ENCODE measurements around the gene ARHGEF7. TPM values are rescaled to one million over a fixed set of nuclear protein-coding genes. Genes with fewer than 3 reads are reported as not detected.

Gene ARHGEF7
- total RNA-seq, 2 experiments from 2014 or later, result 78.9 to 82.0 TPM

DNA sequence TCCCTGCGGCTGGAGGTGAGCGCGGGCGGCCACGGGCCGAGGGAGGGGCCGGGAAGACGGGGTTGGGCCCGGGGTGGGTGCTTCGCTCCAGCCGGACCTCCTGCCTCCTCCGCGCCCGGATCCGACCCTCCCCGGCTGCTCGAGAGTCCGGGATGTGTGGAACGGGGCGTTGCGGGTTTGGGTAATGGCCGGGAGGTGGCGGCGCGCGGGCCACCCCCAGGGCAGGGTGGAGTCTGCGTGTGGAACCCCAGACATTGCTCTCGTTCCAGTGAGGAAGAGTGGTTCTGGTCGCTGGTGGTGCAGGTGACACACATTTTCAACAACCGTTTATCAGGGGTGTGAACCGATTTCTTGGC is 38.8 kb downstream of the ARHGEF7 start:
- Mint-ChIP-seq H3K27me3 (peaks cover 18% of the 10 kb centered on the region), H3K36me3 (peaks cover 9% of the 10 kb centered on the region), H3K27ac (peak overlapping the region; percentile 97), H3K4me1 (peaks cover 23% of the 10 kb centered on the region), H3K9me3 (no peaks in the 10 kb centered on the region), H3K4me3 (peak overlapping the region; percentile 93)
- POLR2A ChIA-PET, result interaction anchor here (1.0 to 1.8 kb wide), 2 partner anchors 31 to 35 kb away, joined by 3 to 6 read pairs; no protein-coding TSS in a partner anchor
- DNase-seq (no peak), ATAC-seq (ENCODE audit: low read depth) (peak; percentile 55)

DNA sequence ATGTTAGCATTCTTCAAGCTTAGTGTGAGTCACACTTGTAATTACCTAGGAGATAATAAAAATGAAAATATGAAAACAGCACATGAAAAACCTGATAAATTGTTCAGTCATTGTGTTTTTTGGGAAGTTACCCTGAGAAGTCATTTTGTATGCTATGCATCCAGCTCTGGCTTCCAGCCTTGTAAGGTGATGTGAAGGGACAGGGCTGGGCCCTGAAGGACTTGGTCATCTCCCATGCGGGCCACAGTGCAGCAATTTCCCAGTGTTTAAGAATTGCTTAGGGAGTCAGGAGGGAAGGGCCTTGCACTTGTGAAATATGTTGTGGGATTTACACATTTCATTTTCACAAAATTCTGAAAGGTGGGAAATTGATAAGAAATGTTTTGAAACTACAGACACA is 41.3 kb downstream of the ARHGEF7 start:
- ATAC-seq (ENCODE audit: low read depth) (no peak), DNase-seq (no peak)
- Mint-ChIP-seq H3K27ac (no peak overlapping the region), H3K36me3 (peaks cover 32% of the 10 kb centered on the region), H3K27me3 (peaks cover 10% of the 10 kb centered on the region), H3K4me1 (peaks cover 23% of the 10 kb centered on the region), H3K4me3 (no peak overlapping the region), H3K9me3 (peaks cover 5% of the 10 kb centered on the region)
- POLR2A ChIA-PET, result no interaction called here

DNA sequence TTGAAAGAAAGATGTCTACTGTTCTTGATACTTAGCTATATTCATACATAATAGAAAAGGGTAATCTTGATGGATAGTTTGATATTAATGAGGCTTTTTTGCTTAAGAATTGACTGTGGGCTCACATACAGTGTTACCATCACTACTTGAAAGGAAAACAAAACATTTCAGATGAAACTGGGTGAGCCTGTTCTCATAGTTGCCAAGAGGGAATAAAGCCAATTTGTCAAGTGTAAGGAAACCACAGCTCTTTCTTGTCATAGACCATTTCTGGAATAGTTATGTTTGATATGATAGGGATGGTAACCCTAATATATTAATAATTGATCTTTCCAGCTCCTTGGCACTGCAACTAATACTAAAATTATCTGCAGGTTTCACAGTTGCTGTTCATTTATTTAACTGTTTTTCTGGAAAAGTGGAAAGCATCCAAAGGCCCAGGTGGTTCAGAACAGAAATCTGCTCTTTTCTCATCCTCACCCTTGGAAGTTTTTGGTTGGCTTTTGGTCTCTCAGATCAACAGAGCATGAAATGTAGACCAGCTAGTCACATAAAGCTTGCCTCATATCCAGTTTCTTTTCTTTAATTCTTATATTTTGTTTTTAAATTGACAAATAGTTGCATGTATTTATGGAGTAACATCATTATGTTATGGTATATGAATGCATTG is 43.2 kb downstream of the ARHGEF7 start:
- Mint-ChIP-seq H3K27ac (no peak overlapping the region), H3K4me1 (peaks cover 17% of the 10 kb centered on the region), H3K4me3 (no peak overlapping the region), H3K9me3 (peaks cover 5% of the 10 kb centered on the region), H3K36me3 (peaks cover 30% of the 10 kb centered on the region), H3K27me3 (no peaks in the 10 kb centered on the region)
- DNase-seq (no peak), ATAC-seq (ENCODE audit: low read depth) (no peak)
- POLR2A ChIA-PET, result interaction anchor here (0.5 kb wide), 1 partner anchor 18 kb away, joined by 3 read pairs; no protein-coding TSS in a partner anchor

DNA sequence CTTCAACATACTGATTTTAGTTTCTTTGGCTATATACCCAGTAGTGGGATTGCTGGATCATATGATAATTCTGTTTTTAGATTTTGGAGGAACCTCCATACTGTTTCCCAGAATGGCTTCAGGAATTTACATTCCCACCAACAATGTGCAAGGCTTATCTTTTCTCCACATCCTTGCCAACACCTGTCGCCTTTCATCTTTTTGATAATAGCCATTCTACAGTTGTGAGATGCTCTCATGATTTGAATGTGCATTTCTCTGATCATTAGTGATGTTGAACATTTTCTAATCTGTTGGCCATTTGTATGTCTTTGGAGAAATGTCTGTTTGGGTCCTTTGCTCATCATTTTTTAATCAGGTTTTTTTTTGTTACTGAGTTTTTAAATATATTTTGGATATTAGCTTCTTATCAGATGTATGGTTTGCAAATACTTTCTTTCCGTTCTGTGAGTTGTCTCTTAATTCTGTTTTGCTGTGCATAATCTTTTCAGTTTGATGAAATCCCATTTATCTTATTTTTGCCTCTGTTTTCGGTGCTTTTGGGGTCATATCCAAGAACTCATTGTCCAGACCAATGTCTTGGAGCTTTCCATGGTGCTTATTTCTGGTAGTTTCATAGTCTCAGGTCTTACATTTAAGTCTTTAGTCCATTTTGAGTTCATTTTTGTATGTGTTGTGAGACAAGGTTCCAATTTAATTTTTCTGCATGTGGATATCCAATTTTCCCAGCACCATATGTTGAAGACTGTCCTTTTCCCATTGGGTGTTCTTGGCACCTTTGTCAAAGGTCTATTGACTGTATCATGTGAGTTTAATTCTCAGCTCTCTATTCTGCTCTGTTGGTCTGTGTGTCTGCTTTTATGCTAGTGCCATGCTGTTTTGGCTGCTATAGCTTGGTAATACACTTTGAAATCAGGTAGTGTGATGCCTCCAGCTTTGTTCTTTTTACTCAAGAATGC is 44.5 kb downstream of the ARHGEF7 start:
- peaks cover 13% of the 10 kb centered on the region for H3K4me1 Mint-ChIP-seq
- peaks cover 5% of the 10 kb centered on the region for H3K9me3 Mint-ChIP-seq
- peaks cover 34% of the 10 kb centered on the region for H3K36me3 Mint-ChIP-seq
- H3K4me3 Mint-ChIP-seq, result no peak overlapping the region
- no peak for DNase-seq
- H3K27ac Mint-ChIP-seq, result no peak overlapping the region
- ATAC-seq (ENCODE audit: low read depth), result no peak
- no peaks in the 10 kb centered on the region for H3K27me3 Mint-ChIP-seq
- POLR2A ChIA-PET, result no interaction called here

DNA sequence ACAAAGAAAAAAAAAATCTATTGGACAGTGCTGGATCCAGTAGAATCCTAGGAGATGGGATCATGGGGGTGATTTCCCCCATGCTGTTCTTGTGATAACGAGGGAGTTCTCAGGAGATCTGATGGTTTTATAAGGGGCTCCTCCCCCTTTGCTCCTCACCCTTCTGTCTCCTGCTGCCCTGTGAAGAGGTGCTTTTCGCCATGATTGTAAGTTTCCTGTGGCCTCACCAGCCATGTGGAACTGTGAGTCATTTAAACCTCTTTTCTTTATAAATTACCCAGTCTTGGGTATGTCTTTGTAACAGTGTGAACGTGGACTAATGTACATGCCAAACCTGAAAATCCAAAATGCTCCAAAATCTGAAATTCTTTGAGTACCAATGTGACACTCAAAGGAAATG is 45.5 kb downstream of the ARHGEF7 start:
- Mint-ChIP-seq H3K4me3 (no peak overlapping the region), H3K27ac (no peak overlapping the region), H3K27me3 (no peaks in the 10 kb centered on the region), H3K4me1 (peaks cover 13% of the 10 kb centered on the region), H3K36me3 (peaks cover 42% of the 10 kb centered on the region), H3K9me3 (peaks cover 6% of the 10 kb centered on the region)
- POLR2A ChIA-PET, result no interaction called here
- DNase-seq (no peak), ATAC-seq (ENCODE audit: low read depth) (no peak)

DNA sequence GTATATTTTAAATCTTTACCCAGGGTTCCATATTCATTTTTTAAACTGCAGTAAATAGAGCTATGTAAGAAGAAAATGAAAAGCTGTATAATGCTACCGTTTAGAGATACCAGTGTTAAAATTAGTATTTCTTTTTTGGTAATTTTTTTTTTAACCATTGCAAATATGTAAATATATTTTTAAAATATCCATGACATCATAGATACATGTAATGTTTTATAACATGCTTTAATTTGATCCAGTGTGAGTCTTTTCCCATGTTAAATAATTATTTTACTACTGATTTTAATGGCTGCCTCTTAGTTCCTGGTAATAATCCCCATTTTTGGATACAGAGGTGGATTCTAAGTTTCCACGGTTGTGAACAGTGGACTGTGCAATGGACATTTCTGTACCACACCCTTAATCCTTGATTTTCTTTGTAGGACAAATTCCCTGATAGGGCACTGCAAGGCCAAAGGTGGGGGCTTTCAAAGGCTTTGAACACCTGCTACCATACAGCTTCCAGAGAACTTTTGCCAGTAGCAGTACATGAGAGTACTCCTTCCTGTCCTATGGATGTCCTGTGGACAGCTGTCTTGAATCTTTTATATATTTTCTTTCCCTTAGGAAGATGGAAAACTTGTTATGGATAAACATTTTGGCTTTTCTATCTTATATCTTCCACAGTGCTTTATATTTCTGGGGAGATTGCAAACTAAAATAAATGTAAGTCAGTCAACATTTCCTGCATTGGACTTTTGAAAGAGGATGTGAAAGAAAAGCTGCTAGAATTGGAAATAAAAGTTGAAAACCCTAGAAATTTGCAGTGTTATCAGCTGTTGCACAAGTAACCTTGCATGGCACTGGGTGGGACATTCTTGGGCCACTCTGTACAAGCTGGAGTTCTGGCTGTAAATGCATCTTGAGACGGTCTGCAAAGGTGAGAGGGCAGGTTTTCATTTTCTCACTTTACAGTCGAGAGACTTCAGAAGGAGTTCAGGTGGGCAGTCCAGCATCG is 46.8 kb downstream of the ARHGEF7 start:
- Mint-ChIP-seq H3K4me1 (peaks cover 19% of the 10 kb centered on the region), H3K36me3 (peaks cover 51% of the 10 kb centered on the region), H3K27me3 (no peaks in the 10 kb centered on the region), H3K27ac (no peak overlapping the region), H3K4me3 (no peak overlapping the region), H3K9me3 (peaks cover 6% of the 10 kb centered on the region)
- DNase-seq (no peak), ATAC-seq (ENCODE audit: low read depth) (no peak)
- POLR2A ChIA-PET, result interaction anchor here (0.7 kb wide), 1 partner anchor 19 kb away, joined by 3 read pairs; no protein-coding TSS in a partner anchor

DNA sequence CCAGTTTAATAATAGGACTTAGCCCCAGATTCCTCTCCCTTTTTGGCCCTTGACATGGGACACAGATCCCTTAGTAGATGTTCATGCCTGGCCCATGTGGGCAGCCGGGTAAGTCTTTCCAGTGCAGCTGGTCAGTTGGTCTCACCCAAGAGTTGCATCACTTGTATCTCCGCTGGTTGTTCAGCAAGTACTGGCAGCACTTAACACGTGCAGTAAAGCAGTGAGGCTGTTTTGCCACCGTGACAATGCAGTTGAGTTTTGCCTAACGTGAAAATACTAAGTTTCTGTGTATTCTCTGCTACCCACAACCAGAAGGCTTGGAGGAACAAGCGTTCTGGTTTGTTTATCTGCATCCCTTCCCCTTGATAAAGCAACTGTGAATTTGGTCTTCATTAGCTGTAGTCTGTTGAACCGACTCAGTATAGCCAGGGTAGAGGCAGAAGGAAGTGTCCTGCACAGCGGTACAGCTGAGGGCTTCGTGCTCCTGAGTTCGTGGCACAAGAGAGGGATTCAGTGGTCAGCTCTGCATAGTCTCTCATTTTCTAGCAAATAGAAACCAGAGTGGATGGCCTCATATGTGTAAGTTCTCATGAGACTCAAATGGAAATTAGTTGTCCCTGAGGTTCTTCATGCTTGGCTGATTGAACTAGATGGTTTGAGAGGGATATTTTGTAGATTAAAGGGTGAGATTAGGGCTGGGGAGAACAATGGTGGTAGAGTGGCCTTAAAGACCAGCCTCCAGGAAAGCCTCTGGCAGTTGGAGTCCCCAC is 50.3 kb downstream of the ARHGEF7 start:
- Mint-ChIP-seq H3K27me3 (no peaks in the 10 kb centered on the region), H3K36me3 (peaks cover 64% of the 10 kb centered on the region), H3K4me3 (no peak overlapping the region), H3K9me3 (peaks cover 7% of the 10 kb centered on the region), H3K27ac (no peak overlapping the region), H3K4me1 (peaks cover 29% of the 10 kb centered on the region)
- POLR2A ChIA-PET, result no interaction called here
- no peak for DNase-seq
- ATAC-seq (ENCODE audit: low read depth), result no peak

DNA sequence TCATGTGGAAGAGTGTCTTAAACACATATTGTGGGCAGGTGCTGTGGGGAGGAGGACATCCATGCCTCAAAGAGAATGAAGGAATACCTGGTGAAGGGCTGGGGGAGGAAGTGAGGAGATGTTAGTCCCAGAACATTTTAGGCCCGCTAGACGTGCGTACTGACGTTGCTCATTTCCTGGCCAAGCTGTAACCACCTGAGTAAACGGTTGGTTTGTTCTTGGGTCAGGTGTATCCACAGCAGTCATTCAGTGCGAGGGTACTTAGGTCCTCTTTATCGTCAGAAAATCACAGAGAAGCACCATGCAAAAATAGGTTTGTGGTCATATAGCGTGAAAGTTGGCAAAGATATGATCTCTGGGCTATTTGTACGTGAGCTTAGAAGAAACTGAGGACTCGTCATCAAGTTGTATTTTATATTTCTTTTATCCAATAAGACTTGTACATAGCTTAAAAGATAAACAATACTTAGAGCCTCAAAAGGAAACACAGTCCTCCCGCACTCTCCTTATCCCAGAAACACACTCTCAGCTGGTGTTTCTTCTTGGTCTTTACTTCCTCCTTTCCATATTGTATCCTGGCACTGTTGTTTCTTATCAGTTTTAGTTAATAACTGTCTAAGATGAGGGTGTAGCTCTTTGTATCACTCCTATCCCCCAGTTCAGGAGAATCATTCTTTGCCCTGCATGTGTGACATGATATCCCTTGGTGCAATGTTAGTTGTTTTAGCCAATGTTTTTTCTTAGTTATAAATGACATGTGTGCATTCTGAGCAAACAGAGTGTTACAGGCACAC is 52.0 kb downstream of the ARHGEF7 start:
- POLR2A ChIA-PET, result no interaction called here
- ATAC-seq (ENCODE audit: low read depth), result peak; percentile 68
- Mint-ChIP-seq H3K27ac (peak overlapping the region; percentile 78), H3K4me1 (peaks cover 43% of the 10 kb centered on the region), H3K36me3 (peaks cover 59% of the 10 kb centered on the region), H3K9me3 (peaks cover 7% of the 10 kb centered on the region), H3K4me3 (peak overlapping the region; percentile 40), H3K27me3 (no peaks in the 10 kb centered on the region)
- no peak for DNase-seq

DNA sequence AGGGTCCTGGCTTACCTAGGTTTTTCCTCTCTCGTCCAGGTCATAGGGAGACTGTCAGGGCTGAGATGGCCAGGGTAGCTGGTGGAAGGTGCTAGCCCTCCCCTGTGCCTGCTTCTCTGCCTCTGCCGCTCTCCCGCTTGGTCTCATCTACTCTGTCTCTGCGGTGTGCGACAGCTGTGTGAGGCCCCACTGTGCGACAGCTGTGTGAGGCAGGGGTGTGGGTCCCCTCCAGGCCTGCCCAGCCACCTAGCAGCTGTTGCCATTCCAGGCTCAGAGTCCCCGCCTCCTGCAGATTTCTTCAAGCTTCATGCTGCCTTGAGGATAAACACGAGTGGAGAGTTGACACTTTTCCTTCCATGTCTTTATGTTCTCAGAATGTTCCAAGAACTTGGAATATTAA is 53.0 kb downstream of the ARHGEF7 start:
- POLR2A ChIA-PET, result no interaction called here
- peaks cover 46% of the 10 kb centered on the region for H3K4me1 Mint-ChIP-seq
- no peak for DNase-seq
- ATAC-seq (ENCODE audit: low read depth), result no peak
- H3K4me3 Mint-ChIP-seq, result no peak overlapping the region
- H3K27ac Mint-ChIP-seq, result no peak overlapping the region
- H3K36me3 Mint-ChIP-seq, result peaks cover 64% of the 10 kb centered on the region
- no peaks in the 10 kb centered on the region for H3K27me3 Mint-ChIP-seq
- peaks cover 7% of the 10 kb centered on the region for H3K9me3 Mint-ChIP-seq

DNA sequence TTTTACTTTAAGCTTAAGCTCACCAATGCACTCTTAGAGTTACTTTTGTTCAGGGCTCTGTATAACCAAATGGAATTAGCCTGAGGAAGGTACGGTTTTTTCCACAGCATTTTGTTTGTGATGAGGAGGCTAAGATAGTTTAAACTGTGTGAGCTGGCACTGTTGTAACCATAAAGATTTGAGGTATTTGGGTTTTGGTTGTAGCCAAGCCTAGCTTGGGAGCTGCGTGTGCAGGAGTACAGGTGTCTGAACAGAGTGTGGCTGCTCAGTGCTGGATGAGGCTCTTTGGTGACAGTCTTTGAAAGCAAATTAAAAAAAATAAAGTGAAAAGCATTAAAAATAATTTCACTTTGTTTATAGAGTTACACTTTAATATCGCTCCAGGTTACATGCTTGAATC is 56.0 kb downstream of the ARHGEF7 start:
- no peak for DNase-seq
- peaks cover 17% of the 10 kb centered on the region for H3K9me3 Mint-ChIP-seq
- ATAC-seq (ENCODE audit: low read depth), result no peak
- H3K27me3 Mint-ChIP-seq, result no peaks in the 10 kb centered on the region
- POLR2A ChIA-PET, result no interaction called here
- peaks cover 54% of the 10 kb centered on the region for H3K4me1 Mint-ChIP-seq
- H3K36me3 Mint-ChIP-seq, result peaks cover 75% of the 10 kb centered on the region
- H3K27ac Mint-ChIP-seq, result no peak overlapping the region
- no peak overlapping the region for H3K4me3 Mint-ChIP-seq

DNA sequence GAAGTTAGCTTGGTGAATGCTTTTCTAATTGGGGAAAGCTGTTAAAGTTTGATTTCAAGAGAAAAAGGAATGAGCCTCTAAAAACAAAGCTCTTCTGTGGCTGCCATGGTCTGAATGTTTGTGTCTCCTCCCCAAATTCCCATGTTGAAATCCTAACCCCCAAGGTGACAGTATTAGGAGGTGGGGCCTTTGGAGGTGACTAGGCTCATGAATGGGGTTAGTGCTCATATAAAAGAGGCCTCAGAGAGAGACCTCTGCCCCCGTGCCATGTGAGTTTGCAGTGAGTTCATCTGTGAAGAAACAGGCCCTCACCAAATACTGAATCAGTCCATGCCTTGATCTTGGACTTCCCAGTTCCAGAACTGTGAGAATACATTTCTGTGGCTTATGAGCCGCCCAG is 56.5 kb downstream of the ARHGEF7 start:
- Mint-ChIP-seq H3K27ac (peak overlapping the region; percentile 47), H3K27me3 (no peaks in the 10 kb centered on the region), H3K4me1 (peaks cover 53% of the 10 kb centered on the region), H3K4me3 (no peak overlapping the region), H3K9me3 (peaks cover 17% of the 10 kb centered on the region), H3K36me3 (peaks cover 74% of the 10 kb centered on the region)
- POLR2A ChIA-PET, result no interaction called here
- DNase-seq (no peak), ATAC-seq (ENCODE audit: low read depth) (no peak)

Data from activated naive CD8-positive, alpha-beta T cell treated with anti-CD3 and anti-CD28 coated beads, Interleukin-2, amount 10 ng/mL, durations not matched to agents 7 days and 5 days (primary cell).